ENCODE measurements around the gene ARPC5L. TPM values are rescaled to one million over a fixed set of nuclear protein-coding genes. Genes with fewer than 3 reads are reported as not detected.

ARPC5L gene
- total and polyA plus RNA-seq, 9 of the 15 experiments (the other 6 are each of a cell fraction or from before 2014, with no cell fraction given): 25.4 to 113 (median 63.8) TPM

GRCh38 chr9:124818431-124819281 is 43.3 kb upstream of the ARPC5L start (continued):
- TF ChIP-seq ZBTB7A (IDR thresholded peaks at IDR 0.05; ENCODE audit: borderline replicate concordance, control insufficient read depth, low read depth, low read length): no peak

DNA sequence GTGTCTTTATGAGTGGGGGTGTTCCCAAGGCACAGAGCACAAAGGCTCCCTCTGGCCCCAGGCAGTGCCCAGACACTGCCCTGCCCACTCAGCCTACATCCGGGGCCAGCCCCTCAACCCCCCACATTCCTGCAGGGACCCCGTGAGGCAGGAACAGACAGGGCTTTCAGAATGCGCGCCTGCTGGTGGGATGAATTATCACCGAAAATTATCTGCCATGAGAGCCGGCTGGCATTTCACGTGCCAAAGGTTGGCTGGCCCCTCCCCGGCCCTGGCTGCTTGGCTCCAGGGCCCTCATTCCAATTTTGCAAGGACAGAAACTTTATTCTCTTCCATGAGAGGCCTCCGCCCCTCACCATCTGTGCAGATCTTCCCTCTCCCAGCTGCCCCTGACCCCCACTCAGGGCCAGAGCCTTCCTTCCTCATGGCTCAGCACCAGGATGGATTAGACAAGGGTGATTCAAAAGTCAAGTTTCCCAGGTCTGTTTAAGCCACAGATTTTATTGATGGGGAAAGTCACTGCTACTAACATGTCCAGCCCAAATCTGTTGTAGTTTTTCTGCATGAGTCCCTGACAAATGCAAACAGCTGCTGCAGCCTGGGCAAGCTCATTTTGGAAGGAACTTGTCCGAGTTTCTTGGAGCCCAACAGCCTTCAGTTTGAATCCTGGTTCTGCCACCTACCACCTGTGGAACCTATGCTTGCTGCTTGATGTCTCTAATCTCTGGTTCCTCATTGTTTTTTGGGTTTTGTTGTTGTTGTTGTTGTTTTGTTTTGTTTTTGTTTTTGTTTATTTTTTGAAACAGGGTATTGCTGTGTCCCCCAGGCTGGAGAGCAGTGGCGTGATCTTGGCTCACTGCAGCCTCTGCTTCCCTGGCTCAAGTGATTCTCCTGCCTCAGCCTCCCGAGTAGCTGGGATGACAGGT is 41.0 kb upstream of the ARPC5L start:
- whole genome bisulfite sequencing (ENCODE audit: insufficient coverage, low coverage, missing lambda C conversion rate): 58% methylated on average over 12 of the region's 12 CpGs
- CTCF ChIA-PET (ENCODE audit: low intra/inter-chr PET ratio): no interaction called here
- Histone ChIP-seq H3K4me2 (ENCODE audit: insufficient read depth, low read length) (no peak overlapping the region), H3K4me3 (no peak overlapping the region), H4K20me1 (replicated peaks; ENCODE audit: control insufficient read depth, insufficient read depth, low read length) (no peaks in the 10 kb centered on the region), H3K9me1 (ENCODE audit: control insufficient read depth, insufficient read depth, low read length) (no peaks in the 10 kb centered on the region), H3K9me3 (replicated peaks; ENCODE audit: control insufficient read depth, insufficient read depth, low read depth, low read length) (no peaks in the 10 kb centered on the region), H3K9ac (ENCODE audit: insufficient read depth in 1 of 2, low read depth in 2 of 2, low read length in 2 of 2) (no peak overlapping the region; a peak in 1 of 4 replicates), H3K79me2 (ENCODE audit: control insufficient read depth, insufficient read depth, low read length) (no peaks in the 10 kb centered on the region), H3K36me3 (ENCODE audit: control insufficient read depth, insufficient read depth, low read length) (no peaks in the 10 kb centered on the region), H3K4me1 (replicated peaks in 1 of 2; ENCODE audit: control insufficient read depth in 2 of 2, insufficient read depth in 2 of 2, low read length in 2 of 2) (peaks cover 13 to 14% of the 10 kb centered on the region in 2 experiments), H3K27ac (ENCODE audit: extremely low read depth, low read depth, low read length) (no peak overlapping the region), H3K27me3 (ENCODE audit: control insufficient read depth in 2 of 2, insufficient read depth in 2 of 2, low read length in 2 of 2) (no peaks in the 10 kb centered on the region), H2AFZ (ENCODE audit: low read depth, low read length) (no peak overlapping the region)
- in situ Hi-C loops (cut with MboI) (no loop called here), intact Hi-C loops (cut with micrococcal nuclease) (no loop called here)
- BruUV-seq (replicated peaks): no TSS peak
- no peak for FAIRE-seq
- POLR2A ChIA-PET: interaction anchor here (0.6 to 1.5 kb wide), 5 partner anchors 8 to 34 kb away, joined by 3 to 4 read pairs (median 3); no protein-coding TSS in a partner anchor
- TF ChIP-seq ZNF280B (CRISPR knock-in tag; IDR thresholded peaks at IDR 0.05) (no peak), NCOR1 (IDR thresholded peaks at IDR 0.05) (no peak), PTBP1 (IDR thresholded peaks at IDR 0.05; ENCODE audit: low read depth, low read length) (no peak), FOXA1 (IDR thresholded peaks at IDR 0.05; ENCODE audit: borderline replicate concordance) (no peak), FOXP1 (CRISPR knock-in tag; IDR thresholded peaks at IDR 0.05) (no peak), KLF13 (tag; IDR thresholded peaks at IDR 0.05; ENCODE audit: borderline replicate concordance, low read depth) (no peak), HMG20B (CRISPR knock-in tag; IDR thresholded peaks at IDR 0.05) (no peak)
- TF ChIP-seq, protein P1, sequence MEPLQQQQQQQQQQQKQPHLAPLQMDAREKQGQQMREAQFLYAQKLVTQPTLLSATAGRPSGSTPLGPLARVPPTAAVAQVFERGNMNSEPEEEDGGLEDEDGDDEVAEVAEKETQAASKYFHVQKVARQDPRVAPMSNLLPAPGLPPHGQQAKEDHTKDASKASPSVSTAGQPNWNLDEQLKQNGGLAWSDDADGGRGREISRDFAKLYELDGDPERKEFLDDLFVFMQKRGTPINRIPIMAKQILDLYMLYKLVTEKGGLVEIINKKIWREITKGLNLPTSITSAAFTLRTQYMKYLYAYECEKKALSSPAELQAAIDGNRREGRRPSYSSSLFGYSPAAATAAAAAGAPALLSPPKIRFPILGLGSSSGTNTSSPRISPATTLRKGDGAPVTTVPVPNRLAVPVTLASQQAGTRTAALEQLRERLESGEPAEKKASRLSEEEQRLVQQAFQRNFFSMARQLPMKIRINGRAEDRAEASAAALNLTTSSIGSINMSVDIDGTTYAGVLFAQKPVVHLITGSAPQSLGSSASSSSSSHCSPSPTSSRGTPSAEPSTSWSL (CRISPR knock-in tag; IDR thresholded peaks at IDR 0.05; ENCODE audit: borderline replicate concordance): no peak
- no peak for DNase-seq (ENCODE audit: extremely low read depth in 1 of 4, low spot score in 3 of 4)
- ATAC-seq: no peak
